ENCODE measurements around the gene ASGR2.

- TF ChIP-seq, protein P1, sequence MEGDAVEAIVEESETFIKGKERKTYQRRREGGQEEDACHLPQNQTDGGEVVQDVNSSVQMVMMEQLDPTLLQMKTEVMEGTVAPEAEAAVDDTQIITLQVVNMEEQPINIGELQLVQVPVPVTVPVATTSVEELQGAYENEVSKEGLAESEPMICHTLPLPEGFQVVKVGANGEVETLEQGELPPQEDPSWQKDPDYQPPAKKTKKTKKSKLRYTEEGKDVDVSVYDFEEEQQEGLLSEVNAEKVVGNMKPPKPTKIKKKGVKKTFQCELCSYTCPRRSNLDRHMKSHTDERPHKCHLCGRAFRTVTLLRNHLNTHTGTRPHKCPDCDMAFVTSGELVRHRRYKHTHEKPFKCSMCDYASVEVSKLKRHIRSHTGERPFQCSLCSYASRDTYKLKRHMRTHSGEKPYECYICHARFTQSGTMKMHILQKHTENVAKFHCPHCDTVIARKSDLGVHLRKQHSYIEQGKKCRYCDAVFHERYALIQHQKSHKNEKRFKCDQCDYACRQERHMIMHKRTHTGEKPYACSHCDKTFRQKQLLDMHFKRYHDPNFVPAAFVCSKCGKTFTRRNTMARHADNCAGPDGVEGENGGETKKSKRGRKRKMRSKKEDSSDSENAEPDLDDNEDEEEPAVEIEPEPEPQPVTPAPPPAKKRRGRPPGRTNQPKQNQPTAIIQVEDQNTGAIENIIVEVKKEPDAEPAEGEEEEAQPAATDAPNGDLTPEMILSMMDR (optimal IDR thresholded peaks at IDR 0.05 in 1 of 3, IDR thresholded peaks at IDR 0.05 in 1 of 3, conservative IDR thresholded peaks at IDR 0.05 in 1 of 3; ENCODE audit: extremely low read depth in 1 of 3, insufficient read depth in 2 of 3, low read length in 3 of 3), result no peak
- TF ChIP-seq EZH2 (IDR thresholded peaks at IDR 0.05; ENCODE audit: low read length), result no peak
Observed at GRCh38 chr17:7112510-7113108, 2.0 kb downstream of the ASGR2 start.

Data from keratinocyte (primary cell).